Neuronal stem cell (in vitro differentiated cells): ENCODE data around the gene ACRBP.

Experiments
- DNase-seq: peaks from one replicate; pipeline ENCODE4 v3.0.0-alpha.2; 2013; ENCODE audit warnings: low spot score
- H2AFZ ChIP-seq: one replicate; pipeline ENCODE4 v1.6.1; 2013; ENCODE audit warnings: mild to moderate bottlenecking, low read length, inconsistent platforms
- H2AK5ac ChIP-seq: 2 replicates; pipeline ENCODE4 v1.6.1; 2013; ENCODE audit warnings: low read depth, mild to moderate bottlenecking, inconsistent platforms, low read length, moderate library complexity, mixed read lengths
- H2BK120ac ChIP-seq: 2 replicates; pipeline ENCODE4 v1.6.1; 2013; ENCODE audit warnings: low read depth, mild to moderate bottlenecking, inconsistent platforms, low read length, moderate library complexity, mixed read lengths
- H2BK12ac ChIP-seq: one replicate; pipeline ENCODE4 v1.6.1; 2013; ENCODE audit warnings: low read length, inconsistent platforms
- H2BK15ac ChIP-seq: 2 replicates; pipeline ENCODE4 v1.6.1; 2013; ENCODE audit warnings: mild to moderate bottlenecking, low read length, inconsistent platforms, mixed read lengths
- H2BK5ac ChIP-seq: one replicate; pipeline ENCODE4 v1.6.1; 2013; ENCODE audit warnings: inconsistent platforms, mild to moderate bottlenecking, low read length, moderate library complexity
- H3K14ac ChIP-seq: one replicate; pipeline ENCODE4 v1.6.1; 2013; ENCODE audit warnings: low read length, inconsistent platforms
- H3K18ac ChIP-seq: 2 replicates; pipeline ENCODE4 v1.6.1; 2013; ENCODE audit warnings: low read length, inconsistent platforms
- H3K23ac ChIP-seq: 2 replicates; pipeline ENCODE4 v1.6.1; 2013; ENCODE audit warnings: low read depth, mild to moderate bottlenecking, mixed read lengths, low read length, inconsistent platforms; ENCODE audit not compliant: poor library complexity
- H3K27ac ChIP-seq: replicated peaks from 3 replicates; pipeline ENCODE4 v1.5.1; 2013; ENCODE audit warnings: low read length, inconsistent platforms
- H3K27me3 ChIP-seq, 3 experiments: 2 replicates each; pipeline ENCODE4 v1.6.1; 2013; ENCODE audit warnings: low read length in 3 of 3, mild to moderate bottlenecking in 2 of 3, inconsistent platforms in 1 of 3, low read depth in 1 of 3, mixed read lengths in 1 of 3, moderate library complexity in 1 of 3; ENCODE audit not compliant: control insufficient read depth in 3 of 3, insufficient read depth in 3 of 3
- H3K36me3 ChIP-seq, 2 donors: replicated peaks in 1 of 2; 2 replicates each; pipeline ENCODE4 v1.6.1; 2013; ENCODE audit warnings: low read length in 2 of 2; ENCODE audit not compliant: control insufficient read depth in 2 of 2, insufficient read depth in 2 of 2
- H3K4ac ChIP-seq: 2 replicates; pipeline ENCODE4 v1.6.1; 2013; ENCODE audit warnings: inconsistent platforms, mild to moderate bottlenecking, low read length, moderate library complexity
- H3K4me1 ChIP-seq, 2 donors: 1 replicate in 1 of 2; 2 replicates in 1 of 2; pipeline ENCODE4 v1.6.1; 2013; ENCODE audit warnings: low read length in 2 of 2, low read depth in 1 of 2; ENCODE audit not compliant: control insufficient read depth in 2 of 2, insufficient read depth in 1 of 2
- H3K4me2 ChIP-seq: one replicate; pipeline ENCODE4 v1.6.1; 2013; ENCODE audit warnings: mild to moderate bottlenecking, low read length, inconsistent platforms; ENCODE audit not compliant: insufficient read depth, poor library complexity, severe bottlenecking
- H3K4me3 ChIP-seq, 2 donors: 2 replicates each; pipeline ENCODE4 v1.5.1; 2013; ENCODE audit warnings: low read length in 2 of 2, mild to moderate bottlenecking in 2 of 2, inconsistent platforms in 1 of 2, moderate library complexity in 1 of 2
- H3K79me1 ChIP-seq: one replicate; pipeline ENCODE4 v1.6.1; 2013; ENCODE audit warnings: low read depth, mild to moderate bottlenecking, inconsistent platforms, low read length, moderate library complexity
- H3K9ac ChIP-seq: one replicate; pipeline ENCODE4 v1.6.1; 2013; ENCODE audit warnings: mild to moderate bottlenecking, low read depth, low read length, inconsistent platforms; ENCODE audit not compliant: poor library complexity
- H3K9me3 ChIP-seq, 2 donors: replicated peaks in 1 of 2; 2 replicates each; pipeline versions ENCODE3 to v1.6.1; 2013; ENCODE audit warnings: low read length in 2 of 2, mild to moderate bottlenecking in 2 of 2, inconsistent platforms in 1 of 2, low read depth in 1 of 2, mixed read lengths in 1 of 2, moderate library complexity in 1 of 2; ENCODE audit not compliant: control insufficient read depth in 2 of 2, insufficient read depth in 1 of 2
- H4K8ac ChIP-seq: one replicate; pipeline ENCODE4 v1.6.1; 2013; ENCODE audit warnings: low read depth, mild to moderate bottlenecking, inconsistent platforms, low read length, moderate library complexity
- H4K91ac ChIP-seq: one replicate; pipeline ENCODE4 v1.6.1; 2013; ENCODE audit warnings: low read length, low read depth, mild to moderate bottlenecking, inconsistent platforms; ENCODE audit not compliant: poor library complexity
- WGBS, 2 donors: extraction: QIAGEN DNeasy Blood & Tissue Kit; methylation state at CpG; one replicate each; pipeline ENCODE4 v1.1.7; 2013; ENCODE audit warnings: missing lambda C conversion rate in 2 of 2, mixed read lengths in 1 of 2; ENCODE audit not compliant: insufficient read length in 2 of 2, insufficient replicate concordance in 1 of 2; ENCODE audit errors: extremely low coverage in 2 of 2; 5-methylcytosine and 5-hydroxymethylcytosine counted together

Gene ACRBP

DNA sequence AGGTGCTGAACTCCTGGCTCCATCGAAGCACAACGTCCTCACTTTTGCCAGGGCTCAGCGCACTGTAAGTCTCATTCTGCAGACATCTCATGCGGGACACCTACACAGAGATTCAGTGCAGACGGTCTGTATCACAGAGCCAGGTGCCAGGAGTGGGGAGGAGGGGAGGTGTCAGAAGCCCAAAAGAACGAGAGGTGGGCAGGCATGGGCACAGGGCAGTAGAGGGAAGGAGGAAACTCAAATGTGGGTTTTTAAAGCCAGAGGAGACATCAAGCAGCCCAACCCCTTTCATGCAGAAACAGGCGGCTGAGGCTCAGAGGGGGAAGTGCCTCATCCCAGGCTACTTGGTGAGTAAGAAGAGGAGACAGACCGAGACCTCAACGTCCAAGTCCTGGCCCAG, 8.9 kb downstream of the ACRBP start:
- Histone ChIP-seq H3K18ac (no peak overlapping the region), H2AFZ (peak overlapping the region; percentile 28), H2BK15ac (no peak overlapping the region), H3K4me2 (no peak overlapping the region), H4K8ac (no peak overlapping the region), H2BK120ac (no peak overlapping the region), H3K27ac (no peak overlapping the region), H3K36me3 (no peaks in the 10 kb centered on the region), H2BK5ac (no peak overlapping the region), H3K79me1 (peaks cover 2% of the 10 kb centered on the region), H2AK5ac (peak overlapping the region; percentile 10), H3K9me3 (peaks cover under 1 to 8% of the 10 kb centered on the region in 2 donors), H3K14ac (no peak overlapping the region), H3K4me1 (peaks cover 0 to 8% of the 10 kb centered on the region in 2 donors), H2BK12ac (no peak overlapping the region), H3K23ac (no peak overlapping the region), H4K91ac (no peak overlapping the region), H3K9ac (no peak overlapping the region), H3K4ac (peak overlapping the region; percentile 10), H3K4me3 (peak overlapping the region in 1 of 2 donors; percentile 55), H3K27me3 (no peaks in the 10 kb centered on the region)
- no peak for DNase-seq
- no CpG with 5 or more reads among the region's 9 CpGs for WGBS, 2 donors

DNA sequence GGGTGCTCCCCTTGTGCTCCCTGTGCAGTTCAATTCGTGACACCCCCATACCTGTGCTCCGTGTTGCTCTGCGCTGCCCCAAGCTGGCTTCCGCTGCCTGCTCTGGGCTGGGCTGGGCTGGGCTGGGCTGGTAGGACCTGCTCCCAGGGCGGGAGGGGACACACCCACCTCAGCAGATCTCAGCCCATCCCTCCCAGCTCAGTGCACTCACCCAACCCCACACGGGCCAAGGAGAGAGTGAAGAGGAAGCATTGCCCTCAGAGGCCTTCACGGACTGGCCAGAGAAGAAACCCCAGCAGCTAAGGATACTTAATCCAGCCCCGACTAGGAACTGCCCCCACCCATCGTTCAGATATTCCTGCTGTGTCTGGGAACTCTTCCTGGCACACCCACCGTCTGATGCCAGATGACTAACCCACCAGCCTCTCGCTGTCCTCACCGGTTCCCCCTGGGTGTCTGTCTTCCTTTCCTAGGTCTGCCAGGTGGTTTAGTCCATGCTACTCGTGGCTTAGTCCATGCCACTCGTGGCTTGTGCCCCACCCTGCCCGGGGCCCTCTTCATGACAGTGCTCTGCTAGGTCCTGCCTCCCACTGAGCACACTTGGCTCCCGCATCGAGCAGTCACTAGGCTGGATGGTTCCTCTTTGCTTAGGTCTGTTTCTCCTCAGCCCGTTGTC, 11.2 kb downstream of the ACRBP start, which contains the start of gene LPAR5:
Gene LPAR5 (minus strand): TSS at position 104 of the 676 bp plus-strand sequence. CDS start 14,711 bp downstream, outside the sequence.
- Histone ChIP-seq H2BK5ac (no peak within 1 kb of the TSS), H2BK120ac (no peak within 1 kb of the TSS), H2AK5ac (no peak within 1 kb of the TSS), H3K36me3 (no peaks in the 10 kb centered on the region), H3K27me3 (no peaks in the 10 kb centered on the region), H2BK15ac (peak within 1 kb of the TSS; percentile 44), H3K4me2 (no peak within 1 kb of the TSS), H3K79me1 (peaks cover 2% of the 10 kb centered on the region), H3K9me3 (no peaks in the 10 kb centered on the region), H3K14ac (no peak within 1 kb of the TSS), H4K8ac (no peak within 1 kb of the TSS), H3K9ac (no peak within 1 kb of the TSS), H2BK12ac (peak within 1 kb of the TSS; percentile 65), H4K91ac (no peak within 1 kb of the TSS), H3K27ac (no peak within 1 kb of the TSS), H2AFZ (peak within 1 kb of the TSS; percentile 88), H3K23ac (no peak within 1 kb of the TSS), H3K18ac (peak within 1 kb of the TSS; percentile 55), H3K4me3 (no peak within 1 kb of the TSS), H3K4ac (no peak within 1 kb of the TSS), H3K4me1 (peaks cover 7 to 20% of the 10 kb centered on the region in 2 donors)
- DNase-seq = no peak
- WGBS, 2 donors = no CpG with 5 or more reads among the region's 18 CpGs

- Histone ChIP-seq H2BK12ac (peak overlapping the region; percentile 36), H3K18ac (peak overlapping the region; percentile 55), H3K14ac (no peak overlapping the region), H3K27me3 (no peaks in the 10 kb centered on the region), H2AFZ (peak overlapping the region; percentile 88), H3K27ac (no peak overlapping the region), H3K9ac (no peak overlapping the region), H3K23ac (no peak overlapping the region), H2BK5ac (no peak overlapping the region), H4K8ac (no peak overlapping the region), H2BK120ac (no peak overlapping the region), H3K4ac (no peak overlapping the region), H2AK5ac (no peak overlapping the region), H3K79me1 (peaks cover 2% of the 10 kb centered on the region), H3K4me2 (no peak overlapping the region), H3K4me3 (no peak overlapping the region), H4K91ac (no peak overlapping the region), H3K4me1 (peaks cover 7 to 20% of the 10 kb centered on the region in 2 donors), H2BK15ac (peak overlapping the region; percentile 44), H3K9me3 (no peaks in the 10 kb centered on the region), H3K36me3 (no peaks in the 10 kb centered on the region)
- no peak for DNase-seq
- no CpG with 5 or more reads among the region's 5 CpGs for WGBS, 2 donors
Measured at GRCh38 chr12:6635375-6635855, 11.8 kb downstream of the ACRBP start.

- peak overlapping the region; percentile 85 for H2AFZ ChIP-seq
- no peak overlapping the region for H3K23ac ChIP-seq
- no peak overlapping the region for H2BK15ac ChIP-seq
- WGBS, 2 donors = no CpG with 5 or more reads among the region's 21 CpGs
- H3K18ac ChIP-seq = peak overlapping the region; percentile 51
- H4K91ac ChIP-seq = no peak overlapping the region
- H3K4me3 ChIP-seq = no peak overlapping the region
- no peak overlapping the region for H2BK120ac ChIP-seq
- H2AK5ac ChIP-seq = no peak overlapping the region
- no peak overlapping the region for H3K14ac ChIP-seq
- no peak overlapping the region for H3K4me2 ChIP-seq
- no peaks in the 10 kb centered on the region for H3K79me1 ChIP-seq
- no peaks in the 10 kb centered on the region for H3K9me3 ChIP-seq
- no peak overlapping the region for H2BK12ac ChIP-seq
- H3K9ac ChIP-seq = no peak overlapping the region
- H3K4ac ChIP-seq = no peak overlapping the region
- H2BK5ac ChIP-seq = no peak overlapping the region
- peaks cover 7 to 20% of the 10 kb centered on the region in 2 donors for H3K4me1 ChIP-seq
- no peak for DNase-seq
- H3K36me3 ChIP-seq = no peaks in the 10 kb centered on the region
- no peak overlapping the region for H4K8ac ChIP-seq
- no peak overlapping the region for H3K27ac ChIP-seq
- no peaks in the 10 kb centered on the region for H3K27me3 ChIP-seq
Measured at GRCh38 chr12:6632026-6632983, 14.9 kb downstream of the ACRBP start.
